Raji (cell line): Measurements from ENCODE around the gene ABCA4.

ENCODE experiments used
- POLR2A ChIP-seq: IDR thresholded peaks from 2 replicates; pipeline ENCODE4 v1.6.1; 2011; ENCODE audit warnings: low read depth, low read length, control low read depth; ENCODE audit not compliant: insufficient read depth

The ABCA4 gene

GRCh38 chr1:94125551-94126514 is 4.9 kb upstream of the ABCA4 start:
- no peak for TF ChIP-seq POLR2A

GRCh38 chr1:94124538-94124937 is 3.6 kb upstream of the ABCA4 start:
- no peak for TF ChIP-seq POLR2A

DNA sequence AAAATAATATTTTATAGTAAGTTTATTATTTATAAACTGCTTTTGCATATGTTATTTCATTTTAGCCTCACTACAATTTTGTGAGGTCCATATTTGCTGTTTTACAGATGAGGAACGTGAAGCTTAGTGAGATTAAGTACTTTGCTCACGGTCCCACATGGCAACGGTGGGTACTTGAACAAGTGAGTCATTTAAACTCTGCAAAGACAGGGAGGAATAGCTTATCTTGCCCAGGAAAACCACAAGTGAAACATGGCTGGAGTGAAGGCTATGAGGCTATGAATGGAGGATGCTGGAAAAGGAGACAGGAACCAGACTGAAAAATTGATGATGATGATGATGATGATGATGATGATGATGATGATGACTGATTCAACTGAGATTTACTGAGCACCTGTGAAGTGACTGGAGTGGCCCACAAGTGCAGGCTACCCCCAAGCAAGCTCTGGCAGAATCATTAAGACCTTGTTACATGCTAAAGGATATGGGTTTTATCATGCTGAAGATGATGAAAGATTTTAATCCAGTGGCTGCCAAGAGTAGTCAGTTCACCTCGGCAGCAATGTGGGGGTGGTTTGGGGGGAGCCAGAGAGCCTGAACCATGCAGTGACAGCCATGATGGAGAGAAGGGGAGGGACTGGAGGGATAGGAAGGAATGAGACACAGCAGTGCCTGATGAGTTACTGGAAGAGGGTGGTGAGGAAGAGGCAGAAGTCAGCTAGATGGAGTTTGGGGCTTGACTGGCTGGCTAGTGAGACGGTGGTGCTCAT is 1.4 kb upstream of the ABCA4 start:
- TF ChIP-seq POLR2A, result no peak

- TF ChIP-seq POLR2A, result no peak
Measured at GRCh38 chr1:94121411-94121821, 468 bp upstream of the ABCA4 start.

DNA sequence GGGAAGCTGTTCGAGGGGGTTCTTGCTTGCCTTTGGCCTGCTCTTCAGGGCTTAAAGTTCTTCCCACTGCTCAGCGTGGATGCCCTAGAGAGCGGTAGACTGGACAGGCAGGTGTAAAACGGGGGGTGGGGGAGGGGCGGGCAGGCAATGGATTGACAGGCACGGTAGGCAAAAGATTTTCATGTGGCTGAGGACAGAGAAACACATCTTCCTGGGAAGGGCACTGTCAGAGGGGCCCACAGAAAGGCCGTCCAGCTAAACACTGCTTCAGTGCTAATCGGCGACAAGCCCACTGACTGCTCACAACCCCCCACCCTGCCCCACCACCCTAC is 412 bp downstream of the ABCA4 start:
- no peak for TF ChIP-seq POLR2A

DNA sequence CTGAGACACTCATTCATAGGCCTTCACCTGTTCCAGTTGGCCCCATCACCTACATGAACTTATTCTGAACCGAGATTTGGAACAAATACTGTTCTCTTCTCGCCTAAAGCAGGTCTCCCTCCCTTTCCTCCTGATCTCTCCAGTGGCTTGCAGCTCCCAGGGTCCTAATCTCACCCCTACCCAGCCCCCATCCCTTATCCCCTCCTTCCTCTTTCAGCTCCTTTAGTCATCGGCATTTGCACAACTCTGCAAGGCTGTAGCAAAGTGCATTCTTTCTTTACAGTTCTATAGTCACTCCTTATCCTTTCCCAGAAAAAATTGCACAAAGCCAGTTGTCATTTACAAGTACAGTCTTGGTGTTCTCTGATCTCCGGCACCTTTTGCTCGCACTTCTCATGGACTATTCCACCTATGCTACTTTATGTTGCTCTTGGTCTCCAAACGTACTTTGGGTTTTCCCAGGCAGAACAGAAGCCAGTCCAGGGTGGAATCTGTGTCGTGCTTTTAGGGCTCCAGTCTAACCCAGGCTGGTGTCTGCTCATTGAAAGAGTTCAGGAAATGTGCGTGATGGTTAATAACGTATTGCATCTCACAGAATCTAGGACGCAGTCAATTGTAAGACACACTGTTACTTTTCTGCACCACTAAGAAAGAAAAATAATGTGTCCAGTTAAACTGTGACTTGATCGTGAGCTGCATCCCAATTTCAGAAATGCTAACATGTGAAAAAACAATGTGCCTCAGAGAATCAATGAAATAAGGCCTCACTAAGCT is 965 bp downstream of the ABCA4 start:
- no peak for TF ChIP-seq POLR2A

GRCh38 chr1:94119306-94119705 is 1.6 kb downstream of the ABCA4 start:
- no peak for TF ChIP-seq POLR2A

- TF ChIP-seq POLR2A, result no peak
Measured at GRCh38 chr1:94118471-94118870, 2.5 kb downstream of the ABCA4 start.

DNA sequence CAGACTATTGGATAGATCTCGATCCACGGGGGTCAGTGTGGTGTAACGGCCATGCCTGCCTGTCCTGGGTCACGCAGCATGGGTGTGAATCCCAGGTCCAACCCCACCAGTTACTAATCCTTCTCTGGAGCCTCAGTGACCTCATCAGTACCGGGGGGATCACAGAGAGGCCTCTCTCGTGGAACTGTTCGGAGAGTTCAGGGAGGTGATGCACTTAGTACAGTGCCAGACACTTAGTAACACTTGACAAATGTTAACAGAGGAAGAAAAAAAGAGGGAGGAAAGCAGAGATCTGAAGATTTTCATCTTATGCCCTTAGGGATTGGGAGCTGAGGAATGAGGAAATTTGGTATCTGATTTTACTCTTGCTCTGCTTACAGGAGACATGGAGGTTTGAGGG is 2.9 kb downstream of the ABCA4 start:
- no peak for TF ChIP-seq POLR2A

- no peak for TF ChIP-seq POLR2A
Measured at GRCh38 chr1:94117259-94117851, 3.6 kb downstream of the ABCA4 start.

DNA sequence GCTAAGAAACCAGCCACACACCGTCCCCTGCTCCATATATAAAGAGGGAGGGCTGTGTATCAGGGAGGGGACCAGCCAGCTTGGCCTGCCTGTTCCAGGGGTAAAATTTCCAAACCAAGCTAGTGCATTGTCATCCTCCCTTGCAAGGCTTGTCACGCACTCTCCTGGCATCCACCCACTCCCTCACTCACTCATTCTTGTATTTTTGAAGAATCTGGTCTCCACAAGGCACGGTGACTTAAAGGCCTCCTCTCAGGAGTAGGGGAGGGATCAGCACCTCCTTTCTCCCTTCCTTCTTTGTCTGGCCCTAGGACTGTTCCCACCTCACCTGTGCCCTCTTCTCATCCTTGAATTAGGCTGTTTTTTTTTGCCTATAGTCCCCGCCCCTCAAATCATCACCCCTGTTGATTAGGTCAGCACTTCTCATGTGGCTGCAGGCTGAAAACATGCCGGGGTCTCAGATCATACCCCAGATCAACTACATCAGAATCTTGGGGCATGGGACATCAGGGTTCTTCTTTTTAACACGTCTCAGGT is 5.0 kb downstream of the ABCA4 start:
- TF ChIP-seq POLR2A, result no peak

- no peak for TF ChIP-seq POLR2A
Measured at GRCh38 chr1:94115254-94115899, 5.6 kb downstream of the ABCA4 start.

GRCh38 chr1:94113589-94114226 is 7.2 kb downstream of the ABCA4 start:
- no peak for TF ChIP-seq POLR2A

DNA sequence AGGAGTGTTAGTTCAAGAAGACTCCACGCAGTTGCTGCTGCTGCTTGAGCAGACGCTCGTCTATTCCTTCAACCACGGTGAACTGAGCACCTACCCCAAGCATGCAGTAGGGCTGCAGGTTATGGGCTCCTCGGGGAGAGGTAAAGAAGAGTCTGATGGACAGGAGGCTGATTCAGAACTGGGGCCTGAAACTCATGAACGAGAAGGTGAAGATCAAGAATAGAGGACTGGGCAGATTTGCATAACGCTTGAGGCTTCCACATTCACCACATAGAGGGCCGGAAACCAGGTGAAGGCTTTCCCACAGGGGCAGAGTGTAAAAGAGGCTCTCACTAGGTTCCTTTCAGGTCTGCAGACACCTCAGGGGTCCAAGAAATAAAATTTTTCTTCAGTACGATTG is 9.1 kb downstream of the ABCA4 start:
- no peak for TF ChIP-seq POLR2A
